Liver (tissue), 9 donors: ENCODE results near the gene RNF31. TPM values are rescaled to one million over a fixed set of nuclear protein-coding genes. Genes with fewer than 3 reads are reported as not detected.

ENCODE experiments used
- DNase-seq: peaks from one replicate; pipeline ENCODE4 v3.0.0-alpha.2; 2017; ENCODE audit warnings: low spot score
- H3K27ac ChIP-seq, 2 donors: one replicate each; pipeline ENCODE4 v1.7.0; 2013; ENCODE audit warnings: inconsistent platforms in 2 of 2, low read length in 2 of 2, control low read depth in 1 of 2, low read depth in 1 of 2, mild to moderate bottlenecking in 1 of 2
- H3K27me3 ChIP-seq, 4 donors: one replicate each; pipeline versions ENCODE4 v1.6.1 to v1.7.0; 2013; ENCODE audit warnings: low read length in 3 of 4, inconsistent platforms in 1 of 4, mild to moderate bottlenecking in 1 of 4, moderate library complexity in 1 of 4; ENCODE audit not compliant: control insufficient read depth in 4 of 4, insufficient read depth in 4 of 4
- H3K36me3 ChIP-seq, 4 donors: one replicate each; pipeline versions ENCODE4 v1.6.1 to v1.7.0; 2013; ENCODE audit warnings: low read length in 3 of 4, mild to moderate bottlenecking in 3 of 4, low read depth in 1 of 4, moderate library complexity in 1 of 4; ENCODE audit not compliant: control insufficient read depth in 4 of 4, insufficient read depth in 3 of 4
- H3K4me1 ChIP-seq, 4 donors: one replicate each; pipeline versions ENCODE4 v1.6.1 to v1.7.0; 2013; ENCODE audit warnings: low read length in 3 of 4, mild to moderate bottlenecking in 3 of 4, moderate library complexity in 1 of 4; ENCODE audit not compliant: control insufficient read depth in 4 of 4, insufficient read depth in 4 of 4
- H3K4me3 ChIP-seq, 3 donors: one replicate each; pipeline versions ENCODE4 v1.6.1 to v1.7.0; 2013; ENCODE audit warnings: low read length in 3 of 3, control low read depth in 1 of 3, low read depth in 1 of 3, mild to moderate bottlenecking in 1 of 3
- H3K9ac ChIP-seq, 2 donors: one replicate each; pipeline ENCODE4 v1.7.0; 2013; ENCODE audit warnings: low read length in 2 of 2, mild to moderate bottlenecking in 2 of 2, moderate library complexity in 2 of 2, control low read depth in 1 of 2, low read depth in 1 of 2
- H3K9me3 ChIP-seq, 4 donors: one replicate each; pipeline versions ENCODE4 v1.6.1 to v1.7.0; 2013; ENCODE audit warnings: low read length in 3 of 4; ENCODE audit not compliant: control insufficient read depth in 4 of 4
- ATF3 ChIP-seq: IDR thresholded peaks from 2 replicates; pipeline ENCODE4 v1.6.1; 2016; ENCODE audit warnings: antibody characterized with exemption
- CTCF ChIP-seq: fragments of 150-350 bp; IDR thresholded peaks from 2 replicates; pipeline ENCODE4 v1.5.1; 2017; ENCODE audit warnings: improper control_type of control experiment, low read depth, low read length; ENCODE audit not compliant: missing input control
- EGR1 ChIP-seq, 2 donors: IDR thresholded peaks; 2 replicates each; pipeline ENCODE4 v1.6.1; 2016 to 2018; ENCODE audit warnings: antibody characterized with exemption in 2 of 2, low read depth in 2 of 2
- FOXA1 ChIP-seq: IDR thresholded peaks from 2 replicates; pipeline ENCODE4 v1.6.1; 2016; ENCODE audit warnings: antibody characterized with exemption
- FOXA2 ChIP-seq: IDR thresholded peaks from 2 replicates; pipeline ENCODE4 v1.6.1; 2016; ENCODE audit warnings: antibody characterized with exemption
- GABPA ChIP-seq, 2 donors: IDR thresholded peaks in 1 of 2; conservative IDR thresholded peaks in 1 of 2; 2 replicates each; pipeline ENCODE4 v1.6.1; 2016; ENCODE audit warnings: antibody characterized with exemption in 2 of 2, mild to moderate bottlenecking in 1 of 2, moderate library complexity in 1 of 2
- HNF4A ChIP-seq, 2 donors: conservative IDR thresholded peaks; 2 replicates each; pipeline ENCODE4 v1.6.1; 2016; ENCODE audit warnings: antibody characterized with exemption in 2 of 2, mild to moderate bottlenecking in 2 of 2
- HNF4G ChIP-seq: IDR thresholded peaks from 2 replicates; pipeline ENCODE4 v1.6.1; 2016; ENCODE audit warnings: antibody characterized with exemption
- JUND ChIP-seq, 2 donors: IDR thresholded peaks; 2 replicates each; pipeline ENCODE4 v1.6.1; 2016; ENCODE audit warnings: antibody characterized with exemption in 2 of 2
- MAX ChIP-seq: IDR thresholded peaks from 2 replicates; pipeline ENCODE4 v1.6.1; 2016; ENCODE audit warnings: antibody characterized with exemption
- NR2F2 ChIP-seq: IDR thresholded peaks from 2 replicates; pipeline ENCODE4 v1.6.1; 2016; ENCODE audit warnings: antibody characterized with exemption
- RAD21 ChIP-seq, 2 donors: IDR thresholded peaks; 2 replicates each; pipeline ENCODE4 v1.6.1; 2016; ENCODE audit warnings: antibody characterized with exemption in 2 of 2, mild to moderate bottlenecking in 2 of 2
- REST ChIP-seq: IDR thresholded peaks from 2 replicates; pipeline ENCODE4 v1.6.1; 2016; ENCODE audit warnings: antibody characterized with exemption, mild to moderate bottlenecking
- RXRA ChIP-seq, 2 donors: IDR thresholded peaks; 2 replicates each; pipeline ENCODE4 v1.6.1; 2017 to 2018; ENCODE audit warnings: antibody characterized with exemption in 2 of 2, mild to moderate bottlenecking in 1 of 2
- SP1 ChIP-seq: IDR thresholded peaks from 2 replicates; pipeline ENCODE4 v1.6.1; 2018; ENCODE audit warnings: antibody characterized with exemption, mild to moderate bottlenecking
- TAF1 ChIP-seq: conservative IDR thresholded peaks from 2 replicates; pipeline ENCODE4 v1.6.1; 2016; ENCODE audit warnings: antibody characterized with exemption, mild to moderate bottlenecking
- YY1 ChIP-seq: IDR thresholded peaks from 2 replicates; pipeline ENCODE4 v1.6.1; 2016; ENCODE audit warnings: antibody characterized with exemption, mild to moderate bottlenecking
- ZBTB33 ChIP-seq: IDR thresholded peaks from 2 replicates; pipeline ENCODE4 v1.6.1; 2016; ENCODE audit warnings: antibody characterized with exemption
- WGBS: extraction: QIAGEN DNeasy Blood & Tissue Kit; methylation state at CpG from one replicate; pipeline ENCODE4 v1.1.7; 2013; 5-methylcytosine and 5-hydroxymethylcytosine counted together
- polyA plus RNA-seq, 2 donors: library from polyadenylated mRNA; stranded (reverse) in 1 of 2; unstranded in 1 of 2; fragments of 200-250 nt in 1 of 2; fragments of >200 nt in 1 of 2; fragmentation: Nextera tagmentation in 1 of 2; extraction: Ambion mirVana in 1 of 2; gene quantifications; one replicate each; pipeline versions ENCODE4 v1.2.1 to v1.2.3, GENCODE V29; 2013 to 2015
- total RNA-seq, 2 donors: library from RNA; depleted of rRNA; stranded (reverse); fragments of >200 nt; gene quantifications; one replicate each; pipeline ENCODE4 v1.2.3, GENCODE V29; 2014
- donor health status: healthy.
- donor health status: healthy.
- donor health status: healthy.
- donor health status: healthy.
- donor health status: healthy.

Gene RNF31
- total and polyA plus RNA-seq, 4 donors, result 16.3 to 36.0 (median 20.9) TPM

GRCh38 chr14:24171422-24172260 is 24.3 kb downstream of the RNF31 start, which contains the start of gene REC8:
TSS of gene REC8 (plus strand) at chr14:24172080. CDS start at chr14:24172553, 473 bp downstream.
- no peaks in the 10 kb centered on the region for H3K4me1 ChIP-seq
- TF ChIP-seq REST, result no peak
- TF ChIP-seq NR2F2, result peak; percentile 45
- TF ChIP-seq FOXA1, result no peak
- TF ChIP-seq RXRA (IDR thresholded peaks at IDR 0.05), result peak in 1 of 2 donors; percentile 38
- peak; percentile 47 for TF ChIP-seq SP1
- H3K27me3 ChIP-seq, result no peaks in the 10 kb centered on the region
- H3K4me3 ChIP-seq, result no peak within 1 kb of the TSS
- H3K9me3 ChIP-seq, result no peaks in the 10 kb centered on the region
- H3K36me3 ChIP-seq, result peaks cover 3 to 36% (median 17%) of the 10 kb centered on the region in 4 donors
- DNase-seq, result peak; percentile 66
- no peak within 1 kb of the TSS for H3K9ac ChIP-seq
- WGBS, result 61% methylated on average over 63 of the region's 63 CpGs
- H3K27ac ChIP-seq, result peak within 1 kb of the TSS in 1 of 2 donors; percentile 17

DNA sequence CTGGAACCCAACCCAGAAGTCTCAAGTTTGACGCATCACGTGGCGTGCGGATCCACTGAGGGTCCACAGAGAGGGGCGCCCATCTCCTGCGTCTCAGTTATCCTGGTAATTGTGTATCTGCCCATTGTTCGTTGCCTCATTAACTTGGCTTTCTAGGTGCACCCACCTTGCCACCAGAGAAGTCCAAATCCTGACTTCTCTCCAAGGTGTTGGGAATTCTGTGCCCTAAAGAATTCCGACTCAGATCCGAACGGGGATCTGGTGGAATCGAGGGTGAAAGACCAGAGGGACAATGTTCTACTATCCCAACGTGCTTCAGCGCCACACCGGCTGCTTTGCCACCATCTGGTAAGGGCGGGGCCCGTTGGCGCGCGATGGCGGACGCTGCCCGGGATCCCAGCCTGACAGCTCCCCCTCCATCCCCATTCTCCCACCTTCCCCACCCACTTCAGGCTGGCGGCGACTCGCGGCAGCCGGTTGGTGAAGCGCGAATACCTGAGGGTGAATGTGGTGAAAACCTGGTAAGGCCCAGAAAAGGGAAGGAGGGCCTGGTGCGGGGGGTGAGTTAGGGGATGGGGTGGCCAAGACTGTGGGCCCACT is 25.1 kb downstream of the RNF31 start:
- no peak for TF ChIP-seq GABPA (IDR thresholded peaks at IDR 0.05 in 1 of 2, conservative IDR thresholded peaks at IDR 0.05 in 1 of 2)
- TF ChIP-seq SP1, result no peak
- no peak for TF ChIP-seq YY1
- no peak for TF ChIP-seq ZBTB33
- no peak for TF ChIP-seq ATF3
- no peak for TF ChIP-seq RAD21 (IDR thresholded peaks at IDR 0.05)
- no peak for TF ChIP-seq FOXA1
- no peak for TF ChIP-seq HNF4G
- no peak for TF ChIP-seq REST
- TF ChIP-seq MAX, result no peak
- no peak for TF ChIP-seq TAF1
- no peak for TF ChIP-seq HNF4A (conservative IDR thresholded peaks at IDR 0.05)
- no peak for TF ChIP-seq NR2F2
- no peak for TF ChIP-seq CTCF
- no peak for TF ChIP-seq FOXA2
- no peak for TF ChIP-seq JUND (IDR thresholded peaks at IDR 0.05)
- TF ChIP-seq EGR1 (IDR thresholded peaks at IDR 0.05; ENCODE audit: low read depth in 2 of 2), result no peak
- Histone ChIP-seq H3K36me3 (peaks cover 6 to 39% (median 19%) of the 10 kb centered on the region in 4 donors), H3K4me1 (no peaks in the 10 kb centered on the region), H3K9ac (no peak overlapping the region), H3K9me3 (no peaks in the 10 kb centered on the region), H3K27ac (no peak overlapping the region), H3K27me3 (no peaks in the 10 kb centered on the region), H3K4me3 (no peak overlapping the region)
- WGBS, result 80% methylated on average over 30 of the region's 30 CpGs
- no peak for DNase-seq
